Gastroesophageal sphincter (tissue), 4 donors: ENCODE results near the gene POLN. TPM values are rescaled to one million over a fixed set of nuclear protein-coding genes. Genes with fewer than 3 reads are reported as not detected.

Experiments used
- ATAC-seq: fragments of 150-250 bp; one replicate; pipeline ENCODE4 v1.9.1; 2016; ENCODE audit warnings: mild to moderate bottlenecking, moderate library complexity
- H3K27ac ChIP-seq, 4 donors: fragments of 200-600 bp; sonication (generic) in 3 of 4; 1 replicate in 3 of 4; 2 replicates in 1 of 4; pipeline ENCODE4 v1.5.1; 2016 to 2019
- H3K27me3 ChIP-seq: fragments of 200-600 bp; sonication (generic); one replicate; pipeline ENCODE4 v1.5.1; 2019
- H3K36me3 ChIP-seq, 2 donors: fragments of 200-600 bp; sonication (generic); one replicate each; pipeline ENCODE4 v1.5.1; 2019; ENCODE audit warnings: control low read depth in 1 of 2
- H3K4me1 ChIP-seq, 3 donors: fragments of 200-600 bp; sonication (generic); 1 replicate in 2 of 3; 2 replicates in 1 of 3; pipeline ENCODE4 v1.5.1; 2016 to 2019; ENCODE audit warnings: control low read depth in 2 of 3
- H3K4me3 ChIP-seq, 2 donors: fragments of 200-600 bp; sonication (generic); one replicate each; pipeline ENCODE4 v1.5.1; 2019; ENCODE audit warnings: mild to moderate bottlenecking in 1 of 2, moderate library complexity in 1 of 2
- H3K9me3 ChIP-seq, 3 donors: fragments of 200-600 bp; sonication (generic); one replicate each; pipeline ENCODE4 v1.5.1; 2017 to 2019; ENCODE audit warnings: control low read depth in 2 of 3
- CTCF ChIP-seq, 4 experiments: fragments of 200-600 bp in 2 of 4; fragments of 450-650 bp in 2 of 4; sonication (generic) in 1 of 4; IDR thresholded peaks; one replicate each; pipeline ENCODE4 v1.5.1; 2017 to 2019; ENCODE audit warnings: antibody characterized with exemption in 4 of 4, mild to moderate bottlenecking in 2 of 4, moderate library complexity in 2 of 4
- EP300 ChIP-seq: sonication (generic); formaldehyde crosslinking; IDR thresholded peaks from one replicate; pipeline ENCODE4 v1.6.1; 2017; ENCODE audit warnings: antibody characterized with exemption, mild to moderate bottlenecking
- POLR2A ChIP-seq, 2 donors: fragments of 450-650 bp; IDR thresholded peaks; one replicate each; pipeline ENCODE4 v1.6.1; 2017; ENCODE audit warnings: antibody characterized with exemption in 2 of 2, mild to moderate bottlenecking in 2 of 2, moderate library complexity in 1 of 2
- POLR2AphosphoS5 ChIP-seq: sonication (generic); formaldehyde crosslinking; IDR thresholded peaks from one replicate; pipeline ENCODE4 v1.6.1; 2017; ENCODE audit warnings: antibody characterized with exemption
- WGBS, 2 donors: methylation state at CpG; one replicate each; pipeline ENCODE4 v1.1.5; 2018; ENCODE audit warnings: low coverage in 1 of 2; 5-methylcytosine and 5-hydroxymethylcytosine counted together
- total RNA-seq, 4 donors: library from RNA; depleted of rRNA; stranded (reverse); fragments of >200 nt; gene quantifications; one replicate each; pipeline ENCODE4 v1.1.0, GENCODE V29; 2016

Gene POLN
- total RNA-seq, 4 donors from 2014 or later = 1.5 to 4.6 (median 2.6) TPM

- H3K27ac ChIP-seq = no peak overlapping the region
- ATAC-seq = no peak
- 68 to 76% methylated on average over 2 of the region's 2 CpGs for whole genome bisulfite sequencing, 2 donors
- H3K9me3 ChIP-seq = no peaks in the 10 kb centered on the region
- no peak overlapping the region for H3K4me3 ChIP-seq
- H3K4me1 ChIP-seq = no peaks in the 10 kb centered on the region
- H3K36me3 ChIP-seq = no peaks in the 10 kb centered on the region
- H3K27me3 ChIP-seq = no peaks in the 10 kb centered on the region
- TF ChIP-seq CTCF (IDR thresholded peaks at IDR 0.05) (no peak), EP300 (no peak), POLR2AphosphoS5 (no peak), POLR2A (IDR thresholded peaks at IDR 0.05) (no peak)
Measured at GRCh38 chr4:2154215-2154740, 87.6 kb downstream of the POLN start.

- ATAC-seq = no peak
- no peaks in the 10 kb centered on the region for H3K36me3 ChIP-seq
- WGBS, 2 donors = 60 to 73% methylated on average over 5 of the region's 5 CpGs
Measured at GRCh38 chr4:2151544-2151943, 90.4 kb downstream of the POLN start.

GRCh38 chr4:2150076-2150475 is 91.8 kb downstream of the POLN start:
- 90 to 100% methylated on average over 1 of the region's 1 CpG for WGBS, 2 donors
- Histone ChIP-seq H3K36me3 (no peaks in the 10 kb centered on the region), H3K4me1 (no peaks in the 10 kb centered on the region), H3K4me3 (no peak overlapping the region), H3K27ac (no peak overlapping the region), H3K9me3 (no peaks in the 10 kb centered on the region), H3K27me3 (no peaks in the 10 kb centered on the region)
- TF ChIP-seq POLR2AphosphoS5 (no peak), EP300 (no peak), POLR2A (IDR thresholded peaks at IDR 0.05) (no peak), CTCF (IDR thresholded peaks at IDR 0.05) (no peak)
- ATAC-seq = no peak

More at GRCh38 chr4:2151544-2151943, 90.4 kb downstream of the POLN start:
- TF ChIP-seq EP300 = no peak
- no peak for TF ChIP-seq POLR2A (IDR thresholded peaks at IDR 0.05)
- TF ChIP-seq POLR2AphosphoS5 = no peak
- no peaks in the 10 kb centered on the region for H3K4me1 ChIP-seq
- no peak overlapping the region for H3K27ac ChIP-seq
- no peak overlapping the region for H3K4me3 ChIP-seq
- H3K9me3 ChIP-seq = no peaks in the 10 kb centered on the region
- H3K27me3 ChIP-seq = no peaks in the 10 kb centered on the region

GRCh38 chr4:2142630-2143427 is 99.1 kb downstream of the POLN start:
- no peaks in the 10 kb centered on the region for H3K4me1 ChIP-seq
- no peaks in the 10 kb centered on the region for H3K9me3 ChIP-seq
- no peak for TF ChIP-seq POLR2A (IDR thresholded peaks at IDR 0.05)
- no peak for TF ChIP-seq EP300
- no peak for TF ChIP-seq POLR2AphosphoS5
- TF ChIP-seq CTCF (IDR thresholded peaks at IDR 0.05) = no peak
- no peak overlapping the region for H3K4me3 ChIP-seq
- no peak overlapping the region for H3K27ac ChIP-seq
- no peaks in the 10 kb centered on the region for H3K36me3 ChIP-seq
- 50 to 60% methylated on average over 6 to 7 of the region's 7 CpGs for WGBS, 2 donors
- no peak for ATAC-seq
- no peaks in the 10 kb centered on the region for H3K27me3 ChIP-seq

- Histone ChIP-seq H3K36me3 (no peaks in the 10 kb centered on the region), H3K4me1 (no peaks in the 10 kb centered on the region), H3K27me3 (no peaks in the 10 kb centered on the region), H3K27ac (peak overlapping the region in 1 of 4 donors; percentile 26), H3K9me3 (no peaks in the 10 kb centered on the region), H3K4me3 (no peak overlapping the region)
- 40 to 65% methylated on average over 1 to 3 of the region's 7 CpGs for whole genome bisulfite sequencing, 2 donors
- ATAC-seq = no peak
- TF ChIP-seq EP300 (no peak), CTCF (IDR thresholded peaks at IDR 0.05) (no peak), POLR2A (IDR thresholded peaks at IDR 0.05) (no peak), POLR2AphosphoS5 (no peak)
Measured at GRCh38 chr4:2141762-2142451, 100.0 kb downstream of the POLN start.
